A549 treated with ZK216348 at 1 μM for 4 hours (cell line): ENCODE results near the gene NOP10. TPM values are rescaled to one million over a fixed set of nuclear protein-coding genes. Genes with fewer than 3 reads are reported as not detected.

ENCODE experiments used
- total RNA-seq: library from RNA; stranded (reverse); fragments of 200-300 nt; extraction: Qiagen RNA extraction; gene quantifications from 5 replicates; pipeline ENCODE4 v1.2.3, GENCODE V29; 2022; ENCODE audit warnings: low read depth

Gene NOP10
- total RNA-seq: 511 to 617 TPM (median 553 TPM) in 5 replicates

DNA sequence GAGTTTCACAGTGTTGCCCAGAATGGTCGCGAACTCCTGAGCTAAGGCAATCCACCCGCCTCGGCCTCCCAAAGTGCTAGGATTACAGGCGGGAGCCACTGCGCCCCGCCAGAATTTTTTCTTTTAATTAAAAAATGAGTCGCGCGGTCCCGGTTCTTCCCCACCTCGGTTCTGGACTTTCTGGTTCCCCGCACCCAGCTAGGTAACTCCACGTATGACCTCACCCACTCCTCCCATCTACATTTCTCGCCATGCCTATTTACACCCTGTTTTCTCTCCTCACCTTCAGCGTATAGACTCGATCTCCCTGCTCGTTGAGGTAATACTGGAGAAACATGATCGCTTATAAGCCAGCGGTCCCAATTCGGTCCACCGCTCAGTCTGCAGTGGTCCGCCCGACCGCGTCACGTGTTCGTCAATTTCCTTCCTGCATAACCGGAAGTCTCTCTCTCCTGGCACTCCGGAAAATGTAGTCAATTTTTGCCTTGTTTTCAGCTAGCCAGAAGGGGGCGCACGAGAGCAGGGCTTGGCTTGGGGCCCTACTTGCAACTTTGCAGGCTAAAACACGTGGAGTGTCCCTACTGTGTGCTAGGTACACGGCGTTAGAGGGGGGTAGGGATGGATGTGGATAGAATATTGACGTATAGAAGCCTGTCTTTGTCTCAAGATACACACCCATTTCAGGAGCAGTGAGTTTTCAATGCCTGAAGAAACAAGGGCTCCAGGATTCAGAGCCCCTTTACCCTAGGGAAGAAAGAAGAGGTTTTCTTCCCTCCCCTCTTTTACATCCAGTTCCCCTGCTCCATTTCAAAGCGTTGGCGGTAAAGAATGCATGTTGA is at the start of gene NOP10, which contains the start of gene NUTM1:
Gene NOP10, minus strand, starts transcription at position 400 of the 839 bp plus-strand sequence. Its CDS starts 63 bp downstream, at position 337.
Gene NUTM1, plus strand, starts transcription at position 579 of the 839 bp plus-strand sequence. CDS start 382 bp downstream, outside the sequence.

GRCh38 chr15:34367101-34368081 is 24.5 kb upstream of the NOP10 start, which contains the start of gene LPCAT4:
TSS of gene LPCAT4 (minus strand) at chr15:34367196. CDS start at chr15:34367100, 96 bp downstream.

GRCh38 chr15:34337557-34338306 is 5.2 kb downstream of the NOP10 start, which contains the start of gene SLC12A6:
TSS of gene SLC12A6 (minus strand) at chr15:34337781. CDS start at chr15:34336680, 1,101 bp downstream.

Other genes with a start within 250 kb of the NOP10 start
- gene EMC7, start 241.3 kb downstream of the NOP10 start, total RNA-seq: 128 to 146 TPM (median 137 TPM) in 5 replicates
- 1.1 to 1.8 TPM (median 1.6 TPM) in 5 replicates for gene PGBD4, start 241.1 kb downstream of the NOP10 start, total RNA-seq
- gene KATNBL1, start 133.0 kb downstream of the NOP10 start, total RNA-seq: 25.4 to 35.0 TPM (median 31.4 TPM) in 5 replicates
- gene EMC4, start 118.1 kb downstream of the NOP10 start, total RNA-seq: 175 to 203 TPM (median 184 TPM) in 5 replicates
- gene SLC12A6, start 5.4 kb downstream of the NOP10 start, total RNA-seq: 3.8 to 7.0 TPM (median 5.9 TPM) in 5 replicates
- gene NUTM1, start 179 bp upstream of the NOP10 start, total RNA-seq: not detected in 5 replicates
- gene LPCAT4, start 24.1 kb upstream of the NOP10 start, total RNA-seq: 36.6 to 70.5 TPM (median 64.0 TPM) in 5 replicates
- gene GOLGA8A, start 94.7 kb upstream of the NOP10 start, total RNA-seq: 6.3 to 9.2 TPM (median 8.1 TPM) in 5 replicates
- 12.8 to 20.7 TPM (median 18.7 TPM) in 5 replicates for gene GOLGA8B, start 240.5 kb upstream of the NOP10 start, total RNA-seq